Measurements from ENCODE around the gene GP1BA.

GP1BA gene

DNA sequence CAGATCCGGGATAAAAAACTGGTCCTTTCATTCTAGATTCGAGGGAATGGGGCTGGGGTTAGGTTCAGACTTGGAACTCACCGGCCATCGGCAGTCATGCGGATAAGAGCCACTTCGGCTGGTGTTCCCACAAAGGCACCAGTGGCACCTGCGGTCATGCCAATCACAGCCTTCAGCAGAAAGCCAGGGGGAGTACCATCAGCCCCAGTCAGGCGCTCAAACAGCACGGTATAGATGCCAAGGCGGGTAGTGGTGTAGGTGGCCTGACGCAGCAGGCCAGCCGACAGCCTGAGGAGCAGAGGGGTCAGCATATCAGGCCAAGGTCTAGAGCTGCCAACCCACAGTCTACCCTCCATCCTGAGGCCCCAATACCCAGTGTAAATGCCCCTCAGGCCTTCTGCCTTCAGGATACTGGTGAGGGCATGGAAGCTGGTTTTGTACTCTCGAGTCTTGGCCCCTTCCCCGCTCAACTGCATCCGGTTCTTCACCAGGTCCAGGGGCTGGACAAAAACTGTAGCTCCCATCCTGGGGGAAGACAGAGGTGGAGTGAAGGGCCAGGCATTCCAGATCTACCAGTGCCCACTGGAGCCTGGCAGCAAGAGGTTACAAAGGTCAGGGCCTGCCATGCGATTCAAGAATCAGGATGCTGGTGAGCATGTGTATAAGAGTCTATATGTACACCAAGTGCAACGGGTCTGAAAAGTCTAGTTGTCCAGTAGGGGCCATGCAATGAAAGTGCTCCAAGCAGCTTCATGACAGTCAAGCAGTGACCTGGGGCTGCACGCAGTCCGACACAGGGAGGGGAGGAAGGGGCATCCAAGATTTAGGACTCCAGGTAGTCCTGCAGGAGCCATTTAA is 6.8 kb downstream of the GP1BA start:
- peak; percentile 57 for DNase-seq

GRCh38 chr17:4939546-4939795 is 7.4 kb downstream of the GP1BA start:
- DNase-seq = no peak

- DNase-seq = peak; percentile 100
Observed at GRCh38 chr17:4939796-4940554, 7.9 kb downstream of the GP1BA start, which contains the start of the genes RNF167 and SLC25A11. Gene RNF167, plus strand, starts transcription at chr17:4940268. Its CDS starts 642 bp downstream, at chr17:4940910. Gene SLC25A11, minus strand, starts transcription at chr17:4940046. Its CDS starts 136 bp downstream, at chr17:4939910.

DNA sequence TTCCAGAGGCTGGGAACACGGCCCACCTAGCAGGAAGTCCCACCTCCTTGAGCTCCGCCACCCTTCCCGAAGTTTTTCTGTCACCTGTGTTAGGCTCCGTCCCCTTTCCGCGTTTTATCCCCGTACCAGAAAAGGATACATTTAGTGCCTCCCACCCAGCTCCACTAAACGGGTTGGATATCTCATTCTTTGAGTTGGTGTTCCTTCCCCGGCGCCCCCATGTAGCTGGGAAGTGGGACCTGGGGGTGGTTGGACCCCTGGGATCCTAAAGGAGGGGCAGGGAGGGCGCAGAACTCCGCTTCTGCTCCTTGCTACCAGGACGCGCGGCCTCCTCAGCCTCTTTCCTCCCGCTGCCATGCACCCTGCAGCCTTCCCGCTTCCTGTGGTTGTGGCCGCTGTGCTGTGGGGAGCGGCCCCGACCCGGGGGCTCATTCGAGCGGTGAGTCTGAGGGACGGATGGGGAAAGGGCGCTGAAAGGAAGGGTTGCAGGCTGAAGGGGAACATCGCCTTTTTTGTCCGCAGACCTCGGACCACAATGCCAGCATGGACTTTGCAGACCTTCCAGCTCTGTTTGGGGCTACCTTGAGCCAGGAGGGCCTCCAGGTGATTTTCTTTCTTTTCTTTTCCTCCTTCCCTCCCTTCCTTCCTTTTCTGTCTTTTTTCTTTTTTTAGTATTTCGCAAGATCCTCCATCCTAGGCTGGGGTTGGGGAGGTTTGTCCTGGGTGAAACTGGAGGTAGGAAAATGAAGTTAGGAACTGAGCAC is 8.7 kb downstream of the GP1BA start:
- DNase-seq = peak; percentile 49

GRCh38 chr17:4941319-4941610 is 9.2 kb downstream of the GP1BA start:
- peak; percentile 38 for DNase-seq

DNA sequence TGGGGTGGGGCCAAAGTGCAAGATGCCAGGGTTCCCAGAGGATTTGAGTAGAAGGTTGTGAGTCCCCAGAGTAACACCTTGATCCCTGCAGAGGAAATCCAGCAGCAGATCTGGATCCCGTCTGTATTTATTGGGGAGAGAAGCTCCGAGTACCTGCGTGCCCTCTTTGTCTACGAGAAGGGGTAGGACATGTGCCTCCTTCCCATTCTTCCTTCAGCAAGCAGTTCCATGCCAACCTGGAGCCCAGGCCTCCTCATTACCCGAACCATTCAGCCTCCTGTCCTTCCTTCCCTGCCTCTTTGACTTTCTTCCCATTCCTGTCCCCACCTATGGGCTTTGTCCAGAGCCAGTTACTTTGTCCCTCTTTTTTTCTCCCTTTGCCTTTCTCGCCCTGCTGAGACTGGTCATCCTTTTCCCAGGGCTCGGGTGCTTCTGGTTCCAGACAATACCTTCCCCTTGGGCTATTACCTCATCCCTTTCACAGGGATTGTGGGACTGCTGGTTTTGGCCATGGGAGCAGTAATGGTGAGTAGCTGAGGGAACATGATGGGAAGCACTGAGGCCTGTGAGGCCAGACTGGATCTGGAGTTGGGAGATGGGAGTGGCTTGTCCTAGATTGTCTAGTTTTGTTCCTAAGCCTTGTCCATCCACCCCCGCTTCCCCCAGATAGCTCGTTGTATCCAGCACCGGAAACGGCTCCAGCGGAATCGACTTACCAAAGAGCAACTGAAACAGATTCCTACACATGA is 10.9 kb downstream of the GP1BA start:
- DNase-seq = no peak

- peak; percentile 89 for DNase-seq
Observed at GRCh38 chr17:4944163-4944553, 12.1 kb downstream of the GP1BA start.

GRCh38 chr17:4944554-4945175 is 12.6 kb downstream of the GP1BA start:
- DNase-seq = no peak

GRCh38 chr17:4945176-4945943 is 13.3 kb downstream of the GP1BA start:
- DNase-seq = peak; percentile 92

DNA sequence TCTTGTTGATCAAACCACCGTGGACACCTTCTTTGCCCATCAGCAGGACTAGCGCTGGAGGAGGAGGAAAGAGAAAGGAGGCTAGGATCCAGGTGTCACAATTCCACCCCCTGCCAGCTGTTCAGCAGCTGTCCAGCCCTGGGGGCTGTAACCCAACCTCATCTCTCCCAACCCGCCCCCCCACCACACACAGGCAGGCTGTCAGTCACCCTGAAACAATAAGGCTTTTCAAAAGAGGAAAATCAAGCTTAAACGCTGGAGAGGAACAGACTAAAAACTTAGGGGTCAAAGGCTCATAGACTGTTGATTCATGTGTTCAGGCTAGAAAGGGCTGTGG is 13.8 kb downstream of the GP1BA start:
- no peak for DNase-seq

DNA sequence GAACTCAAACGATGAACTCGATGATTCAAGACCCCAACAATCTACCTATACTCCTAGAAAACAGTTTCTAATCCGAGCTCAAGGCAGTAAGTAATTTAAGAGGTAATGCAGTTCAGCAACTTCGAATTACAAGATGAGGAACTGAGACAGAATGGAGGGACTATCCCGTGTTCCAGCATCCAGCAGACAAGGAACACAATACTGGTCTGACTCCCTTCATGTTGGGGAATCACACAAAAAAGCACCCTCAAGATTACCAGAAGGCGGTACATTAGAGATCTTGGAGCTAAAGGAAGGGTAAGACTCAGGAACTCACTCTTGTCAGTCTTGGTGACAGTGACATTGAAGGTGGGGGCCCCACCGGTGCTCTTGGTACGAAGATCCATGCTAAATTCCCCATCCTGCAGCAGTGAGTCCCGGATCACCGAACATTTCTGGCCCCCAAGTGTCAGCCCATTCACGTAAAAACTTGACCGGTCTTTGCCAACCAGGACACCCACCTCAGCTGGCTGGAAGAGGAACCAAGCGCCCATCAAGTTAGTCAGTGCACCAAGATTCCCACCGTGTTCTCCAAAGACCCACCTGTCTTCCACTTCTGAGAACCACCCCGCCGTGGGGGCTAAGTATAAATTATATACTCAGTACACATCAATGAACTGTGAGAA is 14.4 kb downstream of the GP1BA start:
- no peak for DNase-seq

DNA sequence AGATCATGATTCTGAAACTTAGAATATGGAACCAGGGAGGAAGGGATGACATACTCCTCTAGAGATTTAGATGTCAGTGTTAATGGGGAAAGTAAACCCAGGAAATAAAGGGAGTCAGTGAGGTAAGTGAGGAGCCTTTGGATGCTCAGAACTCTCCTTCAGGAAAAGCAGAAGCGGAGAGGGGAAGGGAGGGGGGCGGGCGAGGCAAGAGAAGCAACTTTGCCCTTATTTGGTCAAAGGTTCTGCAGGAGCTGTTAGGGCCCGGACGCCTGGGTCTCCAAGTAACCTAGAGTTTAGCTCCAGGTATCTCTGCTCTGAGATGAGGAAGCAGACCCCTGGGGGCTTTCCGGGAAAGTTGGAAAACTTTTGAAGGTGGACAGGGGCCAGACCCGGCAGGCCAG is 14.9 kb downstream of the GP1BA start:
- DNase-seq = peak; percentile 51

DNA sequence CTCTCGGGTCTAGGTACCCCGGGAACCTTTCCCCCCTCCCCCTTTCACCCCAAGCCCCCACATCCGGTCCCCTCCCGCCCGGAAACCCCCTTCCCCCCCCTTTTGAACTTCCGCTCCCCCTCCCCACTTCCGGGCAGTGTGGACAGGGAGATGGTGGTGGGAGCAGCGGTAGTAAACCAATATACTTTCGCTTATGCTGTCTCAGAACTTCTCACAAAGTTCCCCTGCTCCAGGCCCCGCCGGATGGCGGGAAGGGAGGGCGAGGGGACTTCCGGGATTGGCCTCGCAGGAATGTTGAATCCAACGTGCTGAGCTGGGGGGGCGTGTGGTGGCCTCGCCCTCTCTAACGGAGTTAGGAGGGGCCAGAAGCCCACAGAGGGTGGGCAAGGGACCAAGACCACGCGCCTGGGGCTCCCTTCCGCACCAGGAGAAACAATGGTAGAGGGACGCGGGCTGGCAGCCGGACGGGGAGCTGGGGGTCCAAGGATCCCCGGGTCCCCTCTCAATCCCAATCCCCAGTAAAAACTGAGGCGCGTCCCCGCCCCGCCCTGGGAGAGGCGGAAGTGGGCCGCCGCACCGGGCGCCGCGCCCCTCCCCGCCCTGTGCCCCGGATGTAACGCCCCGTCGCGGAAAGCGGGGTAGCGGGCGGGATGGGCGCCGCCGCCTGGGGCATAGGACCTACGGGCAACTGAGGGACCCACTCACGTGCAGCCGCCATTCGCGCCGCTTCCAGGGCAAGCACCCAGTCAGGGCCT is 15.5 kb downstream of the GP1BA start:
- DNase-seq = peak; percentile 75

GRCh38 chr17:4948166-4948930 is 16.3 kb downstream of the GP1BA start, which contains the start of gene PFN1:
Gene PFN1, minus strand, starts transcription at chr17:4948530. Its CDS starts 136 bp downstream, at chr17:4948394.
- DNase-seq = peak; percentile 97

DNA sequence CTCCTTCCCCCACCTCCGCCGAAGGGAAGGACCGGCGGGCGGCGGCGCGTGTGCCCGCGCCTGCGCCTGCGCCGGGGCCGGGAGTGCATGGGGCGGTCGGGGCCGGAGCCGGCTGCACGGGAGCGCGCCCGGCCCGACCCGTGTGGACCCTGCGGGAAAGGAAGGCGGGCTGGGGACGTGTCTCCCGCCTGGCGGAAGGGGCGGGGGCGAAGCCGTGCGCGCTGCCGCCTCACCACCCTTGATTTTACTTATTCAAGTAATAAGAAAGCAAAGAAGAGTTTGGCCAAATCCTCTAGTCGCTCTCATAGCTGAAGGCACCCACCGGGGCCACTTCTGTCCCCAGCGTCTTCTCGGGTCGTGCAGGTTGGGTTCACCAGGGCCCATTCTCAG is 16.8 kb downstream of the GP1BA start:
- peak; percentile 91 for DNase-seq

DNA sequence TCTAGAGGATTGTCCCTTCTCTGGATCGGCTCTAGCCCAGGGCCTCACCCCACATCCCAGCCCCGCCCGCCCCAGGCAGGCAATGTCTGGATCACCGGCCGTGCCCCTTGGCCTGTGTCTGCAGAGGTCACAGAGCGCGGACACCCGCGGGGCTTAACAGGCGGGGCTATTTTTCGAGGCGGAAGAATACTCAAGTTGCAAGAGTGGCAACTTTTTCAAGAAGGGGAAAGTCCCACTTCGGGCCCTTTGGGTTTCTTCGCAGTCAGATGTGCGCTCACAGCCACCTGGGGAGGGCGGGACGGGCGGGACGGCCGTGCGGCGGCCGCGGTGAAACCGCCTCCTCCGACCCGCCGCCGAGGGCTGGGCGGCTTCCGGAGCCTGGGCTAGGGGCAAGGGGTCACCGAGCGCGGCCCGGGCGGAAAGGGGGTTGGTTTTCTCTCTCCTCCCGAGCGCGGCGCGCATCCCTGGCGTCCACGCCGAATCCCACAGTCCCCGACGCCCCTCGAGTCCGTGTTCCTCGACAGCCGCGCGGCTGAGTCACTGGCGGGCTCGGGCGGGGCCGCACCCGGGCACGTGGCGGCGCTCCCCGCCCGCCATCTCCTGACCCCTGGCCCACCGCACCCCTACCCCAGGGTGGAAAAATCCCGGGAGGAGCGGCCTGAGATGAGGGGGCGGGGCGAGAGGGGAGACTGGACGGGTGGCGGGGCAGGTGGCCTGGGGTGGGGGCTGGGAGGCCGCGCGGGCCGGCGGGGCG is 17.4 kb downstream of the GP1BA start:
- DNase-seq = peak; percentile 81

DNA sequence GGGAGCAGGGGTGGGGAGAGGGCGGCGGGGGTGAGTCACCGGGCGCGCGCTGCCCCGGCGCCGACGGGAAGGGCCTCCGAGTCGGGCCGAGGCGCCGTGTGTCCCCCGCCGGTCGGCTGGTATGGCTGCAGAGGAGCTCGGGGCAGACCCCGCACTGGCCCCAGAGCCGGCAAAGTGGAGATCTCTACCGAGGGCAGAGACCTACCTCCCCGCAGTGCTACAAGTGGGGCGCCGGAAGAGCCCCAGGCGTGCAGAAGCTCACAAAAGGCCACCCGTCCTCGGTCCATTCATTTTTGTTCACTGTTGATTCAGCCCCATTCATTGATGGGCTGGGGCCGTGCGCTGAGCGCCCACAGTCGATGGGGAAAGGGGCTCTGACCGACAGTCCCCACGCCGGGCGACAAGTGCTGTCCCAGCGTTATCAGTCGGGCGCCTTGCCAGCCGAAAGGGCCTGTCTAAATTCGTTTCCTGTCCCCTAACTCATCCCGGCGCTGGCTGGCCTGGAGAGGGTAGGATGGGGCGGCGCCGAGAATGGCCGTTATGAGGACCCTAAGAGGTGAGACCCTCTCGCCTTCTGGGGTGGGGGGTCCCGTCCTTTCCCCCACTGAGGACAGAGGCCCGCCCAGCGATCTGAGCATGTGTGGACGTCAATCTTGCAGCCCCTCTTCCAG is 18.1 kb downstream of the GP1BA start:
- DNase-seq = peak; percentile 87

- DNase-seq = peak; percentile 57
Observed at GRCh38 chr17:4950746-4951204, 18.7 kb downstream of the GP1BA start, which contains the start of gene ENO3. Gene ENO3, plus strand, starts transcription at chr17:4951119. Its CDS starts 711 bp downstream, at chr17:4951830.
